Heart right ventricle (tissue), 16 donors: ENCODE measurements around the gene TERB1. TPM values are rescaled to one million over a fixed set of nuclear protein-coding genes. Genes with fewer than 3 reads are reported as not detected.

Source experiments
- ATAC-seq, 8 donors: fragments of 200-7000 bp; cut with Tn5 transposase; one replicate each; pipeline ENCODE4 v1.9.1; 2020; ENCODE audit warnings: mild to moderate bottlenecking in 8 of 8, moderate library complexity in 8 of 8, moderate number of reproducible peaks in 1 of 8
- DNase-seq, 2 donors: peaks; one replicate each; pipeline ENCODE4 v3.0.0-alpha.2; 2020
- H3K27ac ChIP-seq, 10 donors: fragments of 200-600 bp; sonication (generic) in 2 of 10; one replicate each; pipeline versions ENCODE4 v1.5.0 to v1.8.0; 2020 to 2022; ENCODE audit warnings: mild to moderate bottlenecking in 3 of 10
- H3K27me3 ChIP-seq, 7 donors: fragments of 200-600 bp; one replicate each; pipeline ENCODE4 v1.8.0; 2021 to 2022; ENCODE audit warnings: mild to moderate bottlenecking in 2 of 7
- H3K36me3 ChIP-seq, 9 donors: fragments of 200-600 bp; sonication (generic) in 1 of 9; one replicate each; pipeline versions ENCODE4 v1.5.0 to v1.8.0; 2020 to 2022; ENCODE audit warnings: mild to moderate bottlenecking in 2 of 9
- H3K4me1 ChIP-seq, 9 donors: fragments of 200-600 bp; sonication (generic) in 1 of 9; one replicate each; pipeline versions ENCODE4 v1.5.0 to v1.8.0; 2020 to 2022; ENCODE audit warnings: mild to moderate bottlenecking in 4 of 9
- H3K4me3 ChIP-seq, 10 donors: fragments of 200-600 bp; sonication (generic) in 2 of 10; one replicate each; pipeline versions ENCODE4 v1.5.0 to v1.8.0; 2020 to 2022; ENCODE audit warnings: mild to moderate bottlenecking in 7 of 10, moderate library complexity in 2 of 10
- H3K9me3 ChIP-seq, 11 donors: fragments of 200-600 bp in 10 of 11; sonication (generic) in 2 of 11; one replicate each; pipeline versions ENCODE4 v1.5.0 to v1.8.0; 2013 to 2022; ENCODE audit warnings: mild to moderate bottlenecking in 2 of 11, control low read depth in 1 of 11, moderate library complexity in 1 of 11
- CTCF ChIP-seq, 9 donors: fragments of 200-600 bp; sonication (generic) in 2 of 9; IDR thresholded peaks; one replicate each; pipeline versions ENCODE4 v1.5.0 to v1.8.0; 2021 to 2022; ENCODE audit warnings: antibody characterized with exemption in 9 of 9, mild to moderate bottlenecking in 5 of 9, moderate library complexity in 1 of 9
- WGBS, 2 donors: extraction: QIAGEN DNeasy Blood & Tissue Kit; methylation state at CpG; one replicate each; pipeline ENCODE4 v1.1.7; 2013; ENCODE audit warnings: inconsistent platforms in 1 of 2; 5-methylcytosine and 5-hydroxymethylcytosine counted together
- intact Hi-C, 10 donors: fragments of 100-400 bp; cut with DNase I; formaldehyde crosslinking; loops; one replicate each; pipeline versions ENCODE4 v1.11.1 to v1.14.2; 2022
- polyA plus RNA-seq, 2 donors: library from polyadenylated mRNA; stranded (reverse); fragments of 200-250 nt; gene quantifications; one replicate each; pipeline ENCODE4 v1.2.3, GENCODE V29; 2013
- total RNA-seq, 10 donors: library from RNA; stranded (reverse); fragmentation: NEBNext Ultra II Directional in 3 of 10; extraction: Animal tissue kit (Norgen Biotek cat#: 25700) in 3 of 10; gene quantifications; one replicate each; pipeline versions ENCODE4 v1.2.1 to v1.2.4, GENCODE V29; 2021 to 2023
- donor health status: Arrhythmogenic right ventricular cardiomyopathy.
- donor health status: ischemic (EF 13 %, LVEDD 7.1; RV severe dilation, severe dysfunction).
- donor health status: healthy with polysubstance abuse.
- donor health status: DM: no; HTN: yes; CAD: no.
- donor health status: DM: no; HTN: no; CAD: no.
- donor health status: ischemic (EF 25% LVEDD 6.9; RV normal size, moderate dysfunction).
- donor health status: ischemic (EF 25% LVEDD 5.7; RV mildly dilated, moderate dysfunction).
- donor health status: healthy.
- donor health status: DM: yes; HTN: yes; CAD: no.
- donor health status: Ischemic cardiomyopathy.
- donor health status: ischemic (EF 35%, LVEDD 5.7; RV mildly dilated, moderate dysfunction).
- donor health status: nonischemic (EF 11% LVEDD 7.7; RV severe dilation, severe dysfunction).
- donor health status: DM: yes; HTN: yes; CAD: no.
- donor health status: PGD.
- donor health status: ischemic (EF 29% LVEDD 5.4; RV normal size, mild dysfunction).
- donor health status: nonischemic (EF 23%, LVEDD 6.1; RV moderate dilation, normal function).

Gene TERB1
- total and polyA plus RNA-seq, 12 donors, result 0.12 TPM; not detected in 11

- ATAC-seq (peak; percentile 85 to 95 (median 92)), DNase-seq (peak; percentile 83 to 84)
- Histone ChIP-seq H3K4me1 (peaks cover 0 to 51% (median 31%) of the 10 kb centered on the region in 9 donors), H3K27me3 (peaks cover 0 to 20% (median 0%) of the 10 kb centered on the region in 7 donors), H3K36me3 (peaks cover 0 to 33% (median 14%) of the 10 kb centered on the region in 9 donors), H3K9me3 (no peaks in the 10 kb centered on the region), H3K4me3 (peak within 1 kb of the TSS; percentile 59 to 100 (median 98)), H3K27ac (peak within 1 kb of the TSS; percentile 92 to 99 (median 97))
- intact Hi-C loops, result loop anchor here in 3 of 10 donors (1.0 to 5.0 kb wide), 5 partner anchors 10 to 344 kb away; no protein-coding TSS in a partner anchor
- WGBS, 2 donors, result 0% methylated on average over 81 to 90 of the region's 90 CpGs
- TF ChIP-seq CTCF (IDR thresholded peaks at IDR 0.05), result peak; percentile 69 to 97 (median 86)
Measured at GRCh38 chr16:66751303-66751991, 49.9 kb downstream of the TERB1 start, which contains the start of gene DYNC1LI2. TSS of gene DYNC1LI2 (minus strand) at chr16:66751609. CDS start at chr16:66751591, 18 bp downstream.

GRCh38 chr16:66751053-66751302, 50.4 kb downstream of the TERB1 start:
- DNase-seq, result peak in 1 of 2 donors; percentile 20
- TF ChIP-seq CTCF (IDR thresholded peaks at IDR 0.05), result no peak
- Histone ChIP-seq H3K27ac (peak overlapping the region; percentile 92 to 99 (median 97)), H3K4me1 (peaks cover 0 to 56% (median 31%) of the 10 kb centered on the region in 9 donors), H3K27me3 (peaks cover 0 to 20% (median 0%) of the 10 kb centered on the region in 7 donors), H3K4me3 (peak overlapping the region; percentile 59 to 100 (median 98)), H3K36me3 (peaks cover 0 to 38% (median 14%) of the 10 kb centered on the region in 9 donors), H3K9me3 (no peaks in the 10 kb centered on the region)
- ATAC-seq, result peak; percentile 6 to 66 (median 52)
- intact Hi-C loops, result loop anchor here in 3 of 10 donors (1.0 to 5.0 kb wide), 5 partner anchors 10 to 344 kb away; no protein-coding TSS in a partner anchor
- 0 to 1% methylated on average over 22 of the region's 22 CpGs for WGBS, 2 donors

GRCh38 chr16:66750279-66751052, 50.9 kb downstream of the TERB1 start:
- intact Hi-C loops, result loop anchor here in 3 of 10 donors (1.0 to 5.0 kb wide), 5 partner anchors 9 to 343 kb away; no protein-coding TSS in a partner anchor

More at GRCh38 chr16:66750279-66751052, 50.9 kb downstream of the TERB1 start:
- DNase-seq (no peak), ATAC-seq (peak in 1 of 8 donors; percentile 16)
- Histone ChIP-seq H3K4me1 (peaks cover 0 to 61% (median 31%) of the 10 kb centered on the region in 9 donors), H3K4me3 (peak overlapping the region; percentile 59 to 100 (median 98)), H3K9me3 (no peaks in the 10 kb centered on the region), H3K36me3 (peaks cover 0 to 43% (median 14%) of the 10 kb centered on the region in 9 donors), H3K27me3 (peaks cover 0 to 16% (median 0%) of the 10 kb centered on the region in 7 donors), H3K27ac (peak overlapping the region; percentile 92 to 99 (median 97))
- WGBS, 2 donors, result 12 to 16% methylated on average over 12 of the region's 12 CpGs
- no peak for TF ChIP-seq CTCF (IDR thresholded peaks at IDR 0.05)
